Endothelial cell of umbilical vein (primary cell): Measurements from ENCODE around the gene OR5AC2. TPM values are rescaled to one million over a fixed set of nuclear protein-coding genes. Genes with fewer than 3 reads are reported as not detected.

Experiments used
- BruUV-seq: library from RNA; stranded (reverse); fragments of 400-500 nt; replicated peaks from 2 replicates; lab custom pipeline; 2021; lab: Mats Ljungman, UMichigan
- CTCF ChIA-PET: fragments of 300-600, 350-600 bp; sonication (Branson Sonifier 250); formaldehyde crosslinking; loops from one replicate; lab custom pipeline; 2021; ENCODE audit warnings: antibody characterized with exemption, inconsistent platforms; lab: Charles Lee
- POLR2A ChIA-PET: fragments of 300-600, 350-600 bp; sonication (Branson Sonifier 250); formaldehyde crosslinking; loops from one replicate; lab custom pipeline; 2021; ENCODE audit warnings: antibody characterized with exemption, inconsistent platforms; lab: Charles Lee
- DNase-seq: peaks from one replicate; pipeline ENCODE4 v3.0.0-alpha.2; 2011; ENCODE audit warnings: low read depth, low spot score
- FAIRE-seq: peaks from 2 replicates; lab custom pipeline; 2011; peaks lifted over from hg19 to GRCh38; lab: Jason Lieb, UNC
- H2AFZ ChIP-seq: 2 replicates; pipeline ENCODE4 v1.6.0; 2012; ENCODE audit warnings: low read depth, low read length, control low read depth, inconsistent platforms
- H3K27ac ChIP-seq: 2 replicates; pipeline ENCODE4 v1.5.1; 2011; ENCODE audit warnings: low read depth, mild to moderate bottlenecking, control low read depth, low read length, moderate library complexity; ENCODE audit not compliant: insufficient read depth
- H3K27me3 ChIP-seq, 2 experiments: 2 replicates each; pipeline versions ENCODE4 v1.6.0 to v1.6.1; 2011; ENCODE audit warnings: low read length in 2 of 2, mixed read lengths in 1 of 2; ENCODE audit not compliant: control insufficient read depth in 2 of 2, insufficient read depth in 2 of 2
- H3K36me3 ChIP-seq, 2 experiments: 2 replicates in 1 of 2; 3 replicates in 1 of 2; pipeline ENCODE4 v1.5.1; 2011; ENCODE audit warnings: low read length in 2 of 2, mild to moderate bottlenecking in 1 of 2, moderate library complexity in 1 of 2; ENCODE audit not compliant: control insufficient read depth in 2 of 2, insufficient read depth in 2 of 2; ENCODE audit errors: extremely low read depth in 1 of 2
- H3K4me1 ChIP-seq: 3 replicates; pipeline ENCODE4 v1.5.1; 2011; ENCODE audit warnings: mild to moderate bottlenecking, low read length; ENCODE audit not compliant: control insufficient read depth, insufficient read depth; ENCODE audit errors: extremely low read depth
- H3K4me2 ChIP-seq: 2 replicates; pipeline ENCODE4 v1.6.1; 2011; ENCODE audit warnings: low read length, control low read depth, mixed read lengths; ENCODE audit not compliant: insufficient read depth
- H3K4me3 ChIP-seq, 3 experiments: fragments of 200-600 bp in 1 of 3; sonication (generic), shearing (Covaris generic) in 1 of 3; replicated peaks in 1 of 3; 2 replicates each; pipeline ENCODE4 v1.5.1; 2011 to 2016; ENCODE audit warnings: control low read depth in 3 of 3, low read length in 3 of 3, mild to moderate bottlenecking in 2 of 3, inconsistent platforms in 1 of 3, low read depth in 1 of 3, moderate library complexity in 1 of 3; ENCODE audit not compliant: insufficient read depth in 1 of 3
- H3K79me2 ChIP-seq: 2 replicates; pipeline ENCODE4 v1.6.0; 2012; ENCODE audit warnings: low read length, inconsistent platforms; ENCODE audit not compliant: control insufficient read depth, insufficient read depth
- H3K9ac ChIP-seq: replicated peaks from 2 replicates; pipeline ENCODE3; 2011; ENCODE audit warnings: low read length, control low read depth; ENCODE audit not compliant: insufficient read depth; ENCODE audit errors: extremely low read depth
- H3K9me1 ChIP-seq: replicated peaks from 3 replicates; pipeline ENCODE4 v1.6.0; 2011; ENCODE audit warnings: mild to moderate bottlenecking, low read length; ENCODE audit not compliant: control insufficient read depth, insufficient read depth; ENCODE audit errors: extremely low read depth
- H3K9me3 ChIP-seq: replicated peaks from 2 replicates; pipeline ENCODE4 v1.5.1; 2012; ENCODE audit warnings: low read length, inconsistent platforms; ENCODE audit not compliant: control insufficient read depth, insufficient read depth
- H4K20me1 ChIP-seq: replicated peaks from 2 replicates; pipeline ENCODE3; 2011; ENCODE audit warnings: mild to moderate bottlenecking, low read length; ENCODE audit not compliant: control insufficient read depth, insufficient read depth; ENCODE audit errors: extremely low read depth
- EZH2 ChIP-seq: IDR thresholded peaks from 2 replicates; pipeline ENCODE4 v1.6.1; 2012; ENCODE audit warnings: borderline replicate concordance, low read depth, mild to moderate bottlenecking, moderate library complexity, low read length, inconsistent platforms; ENCODE audit not compliant: severe bottlenecking
- FOS ChIP-seq: IDR thresholded peaks from 2 replicates; pipeline ENCODE4 v1.6.1; 2011; ENCODE audit warnings: mild to moderate bottlenecking, low read length, moderate library complexity, borderline replicate concordance; ENCODE audit not compliant: insufficient read depth
- GATA2 ChIP-seq: IDR thresholded peaks from 2 replicates; pipeline ENCODE4 v1.7.0; 2011; ENCODE audit warnings: low read depth, mild to moderate bottlenecking, moderate library complexity, mixed read lengths, low read length; ENCODE audit not compliant: insufficient read length, insufficient read depth
- JUN ChIP-seq: IDR thresholded peaks from 2 replicates; pipeline ENCODE4 v1.6.1; 2011; ENCODE audit warnings: borderline replicate concordance, low read depth; ENCODE audit not compliant: insufficient read length, insufficient read depth
- MYC ChIP-seq: IDR thresholded peaks from one replicate; pipeline ENCODE4 v1.6.1; 2011; ENCODE audit warnings: mild to moderate bottlenecking, low read depth, low read length
- POLR2AphosphoS5 ChIP-seq: IDR thresholded peaks from 2 replicates; pipeline ENCODE4 v1.6.1; 2012; ENCODE audit warnings: low read depth, mild to moderate bottlenecking, control low read depth, low read length, moderate library complexity; ENCODE audit not compliant: insufficient read depth
- dilution Hi-C: fragments of 300-500 bp; cut with MboI; formaldehyde crosslinking; loops from one replicate; pipeline ENCODE4 v1.15.0; 2019; ENCODE audit warnings: low sequenced_read_pairs; ENCODE audit not compliant: extremely low pct_ligation_motif_present
- intact Hi-C: fragments of 100-400 bp; cut with micrococcal nuclease; formaldehyde crosslinking; loops from one replicate; pipeline ENCODE4 v1.10.0; 2022
- polyA plus RNA-seq, 4 experiments: library from polyadenylated mRNA; depleted of rRNA in 3 of 4; stranded (reverse) in 3 of 4; unstranded in 1 of 4; fragments of >200 nt; gene quantifications; 2 replicates each; pipeline versions ENCODE4 v1.2.1 to v1.2.3, GENCODE V29; 2011 to 2012; ENCODE audit warnings: missing spikeins in 1 of 4
- total RNA-seq: library from RNA; stranded (reverse); gene quantifications from 2 replicates; pipeline ENCODE4 v1.2.3, GENCODE V29; 2021
- TF ChIP-seq, protein P1 (sequence below): IDR thresholded peaks from 2 replicates; pipeline ENCODE4 v1.6.1; 2011; ENCODE audit not compliant: insufficient read depth, insufficient read length
- TF ChIP-seq, protein P2 (sequence below), 2 donors: IDR thresholded peaks; 1 replicate in 1 of 2; 2 replicates in 1 of 2; pipeline ENCODE4 v1.5.1; 2011; ENCODE audit warnings: low read length in 2 of 2, mild to moderate bottlenecking in 2 of 2, moderate library complexity in 2 of 2, control low read depth in 1 of 2, inconsistent platforms in 1 of 2, low read depth in 1 of 2; ENCODE audit not compliant: insufficient read depth in 1 of 2; ENCODE audit errors: extremely low read depth in 1 of 2

OR5AC2 gene
- total and polyA plus RNA-seq, 2 donors (not counting 3 experiments of a cell fraction or from before 2014, with no cell fraction given): not detected

GRCh38 chr3:98056035-98056434 lies 30.9 kb upstream of the OR5AC2 start:
- dilution Hi-C loops: no loop called here
- POLR2A ChIA-PET: no interaction called here
- no peaks in the 10 kb centered on the region for H3K79me2 ChIP-seq
- no peak for DNase-seq
- H3K9ac ChIP-seq: no peak overlapping the region
- H3K36me3 ChIP-seq: no peaks in the 10 kb centered on the region
- H3K4me1 ChIP-seq: no peaks in the 10 kb centered on the region
- H3K27ac ChIP-seq: no peak overlapping the region
- TF ChIP-seq FOS (no peak), GATA2 (no peak), MYC (no peak), JUN (no peak), POLR2AphosphoS5 (no peak), EZH2 (no peak)
- TF ChIP-seq, protein P1, sequence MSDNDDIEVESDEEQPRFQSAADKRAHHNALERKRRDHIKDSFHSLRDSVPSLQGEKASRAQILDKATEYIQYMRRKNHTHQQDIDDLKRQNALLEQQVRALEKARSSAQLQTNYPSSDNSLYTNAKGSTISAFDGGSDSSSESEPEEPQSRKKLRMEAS: no peak
- TF ChIP-seq, protein P2, sequence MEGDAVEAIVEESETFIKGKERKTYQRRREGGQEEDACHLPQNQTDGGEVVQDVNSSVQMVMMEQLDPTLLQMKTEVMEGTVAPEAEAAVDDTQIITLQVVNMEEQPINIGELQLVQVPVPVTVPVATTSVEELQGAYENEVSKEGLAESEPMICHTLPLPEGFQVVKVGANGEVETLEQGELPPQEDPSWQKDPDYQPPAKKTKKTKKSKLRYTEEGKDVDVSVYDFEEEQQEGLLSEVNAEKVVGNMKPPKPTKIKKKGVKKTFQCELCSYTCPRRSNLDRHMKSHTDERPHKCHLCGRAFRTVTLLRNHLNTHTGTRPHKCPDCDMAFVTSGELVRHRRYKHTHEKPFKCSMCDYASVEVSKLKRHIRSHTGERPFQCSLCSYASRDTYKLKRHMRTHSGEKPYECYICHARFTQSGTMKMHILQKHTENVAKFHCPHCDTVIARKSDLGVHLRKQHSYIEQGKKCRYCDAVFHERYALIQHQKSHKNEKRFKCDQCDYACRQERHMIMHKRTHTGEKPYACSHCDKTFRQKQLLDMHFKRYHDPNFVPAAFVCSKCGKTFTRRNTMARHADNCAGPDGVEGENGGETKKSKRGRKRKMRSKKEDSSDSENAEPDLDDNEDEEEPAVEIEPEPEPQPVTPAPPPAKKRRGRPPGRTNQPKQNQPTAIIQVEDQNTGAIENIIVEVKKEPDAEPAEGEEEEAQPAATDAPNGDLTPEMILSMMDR (IDR thresholded peaks at IDR 0.05; ENCODE audit: extremely low read depth in 1 of 2, insufficient read depth in 1 of 2, low read depth in 1 of 2, low read length in 2 of 2): no peak
- H3K4me3 ChIP-seq: no peak overlapping the region
- intact Hi-C loops: no loop called here
- no TSS peak for BruUV-seq
- no peak overlapping the region for H2AFZ ChIP-seq
- CTCF ChIA-PET: no interaction called here
- H3K27me3 ChIP-seq: peaks cover 0 to 2% of the 10 kb centered on the region in 2 experiments
- no peak overlapping the region for H3K4me2 ChIP-seq
- H3K9me1 ChIP-seq: no peaks in the 10 kb centered on the region
- H4K20me1 ChIP-seq: no peaks in the 10 kb centered on the region
- FAIRE-seq: no peak
- no peaks in the 10 kb centered on the region for H3K9me3 ChIP-seq
